ENCODE measurements around the gene ME2.
"Not testable (repeated sequence)": the region's sequence is repeated elsewhere in the genome, so short reads cannot be mapped to it uniquely, and the experiment has no call there.

The ME2 gene

DNA sequence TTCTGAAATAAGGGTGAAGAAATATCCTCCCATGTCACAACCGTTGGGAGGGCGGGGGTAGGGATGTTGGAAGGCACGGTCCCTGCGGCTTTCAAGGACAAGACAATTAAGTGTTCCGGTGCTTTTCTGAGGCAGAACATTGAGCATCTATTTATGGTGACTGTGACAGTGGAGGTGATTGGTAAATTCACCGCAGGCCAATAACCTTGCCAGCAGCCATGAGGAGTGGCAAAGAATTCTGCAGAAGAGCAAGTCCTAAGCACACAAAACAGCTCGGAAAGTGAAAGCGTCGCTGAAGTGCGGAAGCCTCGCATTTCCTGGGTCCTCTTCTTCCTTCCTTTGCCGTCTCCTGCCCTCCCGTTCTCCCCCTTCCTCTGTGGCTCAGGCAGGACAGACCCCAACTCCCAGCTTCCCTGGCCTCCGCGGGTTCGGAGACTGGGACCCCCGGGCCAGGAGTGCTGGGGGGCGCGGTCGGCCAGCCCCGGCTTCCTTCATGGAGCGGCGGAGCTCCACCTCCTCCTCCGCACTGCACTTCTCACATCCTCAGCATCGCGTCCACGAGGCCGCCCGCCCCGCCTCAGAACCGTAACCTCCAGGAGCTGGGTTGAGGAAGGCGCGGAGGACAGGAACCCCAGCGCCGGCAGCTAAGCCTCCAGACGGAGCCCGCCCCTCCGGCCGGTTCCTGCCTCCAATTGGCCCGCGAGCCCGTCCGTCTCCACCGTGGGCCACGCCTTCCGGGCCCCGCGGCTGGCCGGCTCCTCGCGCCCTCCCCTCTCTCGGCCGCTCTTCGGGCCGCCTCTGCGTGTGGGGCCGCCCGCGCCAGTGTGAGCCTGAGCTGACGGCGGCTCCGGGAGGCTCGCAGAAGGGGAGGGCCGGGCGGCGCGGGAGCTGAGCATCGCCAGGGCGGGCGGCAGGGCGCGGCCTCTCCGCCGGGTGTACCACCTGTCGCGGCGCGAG, at the start of gene ME2:
TSS of gene ME2 (plus strand) at position 774 of the 957 bp plus-strand sequence. CDS start 16,703 bp downstream, outside the sequence.
- DNase-seq (ENCODE audit: low read depth, low spot score): peak; percentile 77

DNA sequence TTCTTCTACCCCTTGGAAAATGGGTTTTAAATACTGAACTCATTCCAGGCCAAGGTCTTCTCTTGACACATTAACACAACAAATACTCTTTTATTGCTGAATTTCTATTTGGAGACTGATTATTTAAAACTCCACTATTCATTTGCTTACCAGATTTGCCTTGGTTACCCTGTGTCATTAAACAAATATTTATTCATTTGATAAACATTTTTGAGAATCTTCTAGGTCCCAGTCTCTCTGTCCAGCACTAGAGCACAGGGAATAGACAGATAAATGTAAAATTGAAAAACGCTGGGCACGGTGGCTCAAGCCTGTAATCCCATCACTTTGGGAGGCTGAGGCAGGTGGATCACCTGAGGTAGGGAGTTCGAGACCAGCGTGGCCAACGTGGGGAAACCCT, 49.3 kb upstream of the ME2 start:
- no peak for DNase-seq (ENCODE audit: low read depth, low spot score)

DNA sequence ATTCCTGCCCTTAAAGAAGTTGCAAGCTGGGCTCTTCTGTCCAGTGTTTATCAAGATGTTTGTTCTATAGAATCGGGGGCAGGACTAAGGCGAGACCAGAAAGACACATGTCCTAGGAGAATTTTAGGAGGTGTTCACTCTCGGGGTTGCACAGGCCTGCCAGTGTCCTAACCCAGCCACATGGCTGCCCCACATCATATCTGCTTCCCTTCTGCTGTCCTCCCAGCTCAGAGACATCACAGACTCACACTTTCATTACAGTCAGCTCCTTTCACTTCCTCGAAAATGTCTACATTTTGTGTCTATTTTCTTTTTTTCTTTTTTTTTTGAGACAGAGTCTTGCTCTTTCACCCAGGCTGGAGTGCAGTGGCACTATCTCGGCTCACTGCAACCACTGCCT, 48.4 kb upstream of the ME2 start:
- DNase-seq (ENCODE audit: low read depth, low spot score): no peak

DNA sequence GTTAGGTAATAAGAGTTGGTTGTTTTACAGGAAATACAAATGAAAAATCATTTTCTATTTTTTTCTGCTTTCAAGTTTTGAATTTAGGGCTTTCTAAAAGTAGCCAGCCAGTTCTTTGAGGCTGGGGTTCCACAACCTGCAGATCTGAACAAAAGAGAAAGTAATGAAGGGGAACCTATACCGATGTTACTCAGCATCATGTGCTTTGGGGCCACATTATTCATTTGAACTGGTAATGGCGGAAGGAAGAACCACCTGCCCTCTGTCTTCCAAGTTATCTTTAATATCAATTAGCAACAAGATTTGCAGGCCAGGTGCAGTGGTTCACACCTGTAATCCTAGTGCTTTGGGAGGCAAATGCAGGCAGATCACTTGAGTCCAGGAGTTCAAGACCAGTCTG, 46.2 kb upstream of the ME2 start:
- no peak for DNase-seq (ENCODE audit: low read depth, low spot score)

DNA sequence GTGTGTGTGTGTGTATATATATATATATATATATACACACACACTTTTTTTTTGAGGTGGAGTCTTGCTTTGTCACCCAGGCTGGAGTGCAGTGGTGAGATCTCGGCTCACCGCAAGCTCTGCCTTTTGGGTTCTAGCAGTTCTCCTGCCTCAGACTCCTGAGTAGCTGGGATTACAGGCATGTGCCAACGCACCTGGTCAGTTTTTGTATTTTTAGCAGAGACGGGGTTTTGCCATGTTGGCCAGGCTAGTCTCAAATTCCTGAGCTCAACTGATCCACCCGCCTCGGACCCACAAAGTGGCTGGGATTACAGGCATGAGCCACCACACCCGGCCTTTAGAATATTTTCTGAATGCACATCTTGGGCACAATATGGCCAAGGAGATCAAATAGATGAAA, 45.4 kb upstream of the ME2 start:
- not testable (repeated sequence) for DNase-seq (ENCODE audit: low read depth, low spot score)

DNA sequence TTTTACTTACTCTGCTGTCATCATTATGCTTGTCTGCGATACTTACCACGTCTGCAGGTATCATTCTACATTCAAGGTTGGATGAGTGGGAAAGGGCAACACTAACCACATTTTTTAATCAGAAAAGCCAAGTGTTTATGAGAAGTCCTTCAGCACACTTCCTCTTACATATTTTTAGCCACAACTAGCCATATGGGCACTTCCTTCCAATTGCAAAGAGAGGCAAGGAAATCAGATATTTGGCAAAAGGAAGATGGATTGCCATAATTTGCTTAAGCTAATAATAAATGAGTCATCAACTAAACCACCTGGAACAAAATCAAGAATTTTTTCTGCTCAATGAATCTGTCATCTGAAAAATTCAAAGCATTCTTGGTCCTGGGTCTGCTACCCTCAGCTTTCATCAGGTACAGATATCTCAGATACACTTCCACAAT, 42.4 kb upstream of the ME2 start:
- no peak for DNase-seq (ENCODE audit: low read depth, low spot score)

DNA sequence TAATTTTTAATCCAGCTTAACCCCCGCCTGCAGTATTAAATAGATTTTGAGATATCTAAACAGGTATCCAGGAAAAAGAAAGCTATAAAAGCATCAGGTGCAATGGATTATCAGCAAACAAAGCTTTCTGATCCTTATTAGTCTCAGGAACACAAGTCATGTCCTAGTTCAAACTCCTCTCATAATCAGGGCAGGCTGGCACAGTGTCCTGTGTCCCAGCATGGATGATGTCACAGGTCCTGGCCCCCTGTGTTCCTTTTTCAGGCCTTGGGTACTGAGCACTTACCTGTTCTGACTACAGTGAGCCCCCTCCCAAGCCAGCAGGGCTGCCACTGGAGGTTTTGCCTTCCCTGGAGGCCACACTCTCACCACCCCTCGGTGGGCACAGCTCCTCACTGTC, 39.6 kb upstream of the ME2 start:
- DNase-seq (ENCODE audit: low read depth, low spot score): no peak

DNA sequence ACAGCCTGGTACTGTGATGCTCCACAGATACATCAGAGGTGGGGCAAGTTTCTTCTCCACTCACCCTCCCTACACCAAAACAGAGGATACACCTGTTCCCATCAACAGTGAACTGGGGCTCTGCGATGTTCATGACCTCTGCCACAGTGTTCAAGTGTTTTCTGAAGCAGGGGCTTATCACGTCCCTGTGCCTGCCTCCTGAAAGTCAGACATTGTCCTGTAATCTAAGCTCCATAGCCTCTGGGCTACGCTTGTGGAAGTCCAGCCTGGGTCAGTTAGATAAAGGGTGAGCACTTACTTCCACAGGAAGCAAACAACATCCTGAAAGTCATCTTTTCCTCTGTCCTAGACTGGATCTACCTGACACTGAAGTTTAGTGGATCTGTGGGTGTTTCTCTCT, 38.9 kb upstream of the ME2 start:
- no peak for DNase-seq (ENCODE audit: low read depth, low spot score)

DNA sequence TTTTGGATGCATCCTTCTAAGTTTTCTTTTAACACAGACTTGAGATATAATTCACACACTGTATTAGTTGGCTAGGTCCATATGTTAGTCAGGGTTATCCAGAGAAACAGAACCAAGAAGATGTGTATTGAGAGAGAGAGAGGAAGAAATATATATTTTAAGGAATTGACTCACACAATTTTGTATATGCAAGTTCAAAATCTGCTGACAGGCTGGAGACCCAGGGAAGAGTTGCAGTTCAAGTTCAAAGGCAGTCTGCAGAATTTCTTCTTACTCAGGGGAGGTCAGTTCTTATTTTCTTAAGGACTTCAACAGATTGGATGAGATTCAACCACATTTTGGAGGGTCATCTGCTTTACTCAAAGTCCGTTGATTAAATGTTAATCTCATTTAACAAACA, 36.1 kb upstream of the ME2 start:
- no peak for DNase-seq (ENCODE audit: low read depth, low spot score)

DNA sequence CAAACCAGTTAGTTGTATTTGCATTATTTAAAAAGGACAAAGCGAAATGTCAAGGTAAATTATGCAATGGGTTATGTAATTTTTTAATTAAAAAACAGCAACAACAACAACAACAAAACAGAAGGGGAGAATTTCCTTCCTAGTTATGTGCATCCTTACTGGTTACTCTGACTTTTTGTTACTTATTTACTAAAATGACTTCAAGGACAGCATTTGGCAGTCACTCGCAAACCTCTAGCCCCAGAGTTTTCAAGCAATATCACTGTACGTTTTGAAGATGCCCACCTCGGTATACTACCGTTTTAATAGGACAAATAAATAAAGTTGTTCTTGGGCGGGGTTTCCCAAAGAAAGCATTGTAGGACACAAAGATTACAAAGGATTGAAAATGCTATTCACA, 34.4 kb upstream of the ME2 start:
- DNase-seq (ENCODE audit: low read depth, low spot score): no peak

DNA sequence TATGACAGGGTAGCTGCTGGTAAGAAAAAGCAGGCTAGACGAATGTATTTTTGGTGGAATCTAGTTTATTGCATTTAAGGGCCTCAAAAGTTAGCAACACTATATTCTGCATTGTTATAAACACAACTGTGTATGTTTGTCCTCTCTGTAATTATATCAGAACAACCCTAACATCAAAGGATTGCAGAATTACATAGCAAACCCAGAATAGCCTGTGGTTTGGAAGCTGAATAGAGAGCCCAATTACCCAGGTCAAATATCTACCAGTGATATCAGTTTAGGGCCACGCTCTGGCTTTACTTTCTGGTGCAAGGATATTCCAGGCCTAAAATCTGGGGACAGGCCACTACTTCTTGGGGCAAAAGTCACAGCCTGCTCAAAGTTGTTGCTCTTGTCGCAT, 34.0 kb upstream of the ME2 start:
- DNase-seq (ENCODE audit: low read depth, low spot score): no peak

DNA sequence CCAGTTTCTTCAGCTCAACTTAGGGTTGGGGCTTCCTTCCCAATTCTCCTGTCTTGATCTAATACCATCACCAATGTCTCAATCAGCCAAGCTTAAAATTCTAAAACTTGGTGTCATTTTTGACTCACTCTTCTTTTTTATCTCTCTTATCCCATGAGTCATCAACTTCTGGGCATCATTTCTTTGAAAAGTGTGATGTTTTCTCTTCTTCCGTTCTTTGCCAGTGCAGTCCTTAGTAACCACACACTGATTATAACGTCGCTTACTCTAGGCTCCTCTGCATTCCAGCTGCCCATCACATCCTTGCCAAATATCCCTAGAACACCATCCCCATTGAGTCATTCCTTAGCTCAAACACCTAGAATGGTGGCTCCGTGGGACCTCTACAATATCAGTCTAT, 31.7 kb upstream of the ME2 start:
- no peak for DNase-seq (ENCODE audit: low read depth, low spot score)

DNA sequence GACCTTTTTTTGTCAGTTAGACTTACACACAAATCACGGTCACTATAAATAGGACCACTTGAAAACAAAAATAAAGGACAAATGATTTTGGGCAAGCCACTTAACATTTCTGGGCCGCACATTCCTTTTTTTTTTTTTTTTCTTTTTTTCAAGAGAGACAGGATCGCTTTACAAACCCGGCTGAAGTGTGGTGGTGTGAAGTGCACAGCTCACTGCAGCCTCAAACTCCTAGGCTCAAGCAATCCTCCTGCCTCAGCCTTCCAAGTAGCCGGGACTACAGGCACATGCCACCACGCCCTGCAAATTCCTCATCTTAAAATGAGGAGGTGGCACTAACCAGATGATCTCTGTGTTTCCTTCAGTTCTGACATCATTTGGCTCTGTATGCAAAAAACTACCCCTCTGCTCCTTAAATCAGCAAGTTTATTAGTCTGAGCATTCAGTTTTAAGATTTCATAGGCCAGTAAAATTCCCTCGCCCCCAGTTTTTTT, 30.8 kb upstream of the ME2 start:
- no peak for DNase-seq (ENCODE audit: low read depth, low spot score)

DNA sequence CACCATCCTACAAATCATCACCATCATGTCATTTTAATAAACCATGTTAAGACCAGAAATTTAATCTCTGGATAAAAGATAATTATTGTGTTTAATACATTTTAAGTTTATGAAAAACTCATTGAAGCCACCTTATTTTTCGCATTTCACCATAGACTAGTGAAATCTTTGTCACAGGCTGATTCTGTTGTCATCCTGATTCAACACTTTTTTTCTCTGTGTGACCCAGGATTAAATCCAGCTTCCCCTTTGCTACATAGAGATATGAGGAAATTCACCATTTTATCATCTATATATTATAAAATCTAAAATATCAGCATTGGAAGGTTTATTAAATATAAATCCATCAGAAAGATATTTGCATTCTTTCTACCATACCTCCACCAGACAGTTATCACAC, 29.9 kb upstream of the ME2 start:
- no peak for DNase-seq (ENCODE audit: low read depth, low spot score)

DNA sequence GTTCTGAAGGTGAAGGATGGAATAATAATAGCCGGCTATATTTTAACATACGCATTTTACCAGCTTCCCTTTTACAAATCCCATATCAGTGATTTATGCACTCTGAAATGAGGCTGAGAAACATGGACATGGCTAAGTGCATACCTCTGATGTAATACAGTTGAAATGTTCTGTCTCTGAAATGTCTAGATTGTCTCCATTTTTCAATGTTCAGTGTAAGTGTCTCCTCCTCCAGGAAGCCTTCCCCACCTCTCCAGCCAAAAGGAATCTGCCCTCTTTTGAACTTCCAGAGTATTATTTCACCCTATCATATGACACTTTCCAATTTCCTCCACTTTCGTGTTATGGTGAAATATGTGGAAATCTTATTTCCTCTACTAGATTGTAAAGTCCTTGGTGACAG, 29.5 kb upstream of the ME2 start:
- no peak for DNase-seq (ENCODE audit: low read depth, low spot score)

DNA sequence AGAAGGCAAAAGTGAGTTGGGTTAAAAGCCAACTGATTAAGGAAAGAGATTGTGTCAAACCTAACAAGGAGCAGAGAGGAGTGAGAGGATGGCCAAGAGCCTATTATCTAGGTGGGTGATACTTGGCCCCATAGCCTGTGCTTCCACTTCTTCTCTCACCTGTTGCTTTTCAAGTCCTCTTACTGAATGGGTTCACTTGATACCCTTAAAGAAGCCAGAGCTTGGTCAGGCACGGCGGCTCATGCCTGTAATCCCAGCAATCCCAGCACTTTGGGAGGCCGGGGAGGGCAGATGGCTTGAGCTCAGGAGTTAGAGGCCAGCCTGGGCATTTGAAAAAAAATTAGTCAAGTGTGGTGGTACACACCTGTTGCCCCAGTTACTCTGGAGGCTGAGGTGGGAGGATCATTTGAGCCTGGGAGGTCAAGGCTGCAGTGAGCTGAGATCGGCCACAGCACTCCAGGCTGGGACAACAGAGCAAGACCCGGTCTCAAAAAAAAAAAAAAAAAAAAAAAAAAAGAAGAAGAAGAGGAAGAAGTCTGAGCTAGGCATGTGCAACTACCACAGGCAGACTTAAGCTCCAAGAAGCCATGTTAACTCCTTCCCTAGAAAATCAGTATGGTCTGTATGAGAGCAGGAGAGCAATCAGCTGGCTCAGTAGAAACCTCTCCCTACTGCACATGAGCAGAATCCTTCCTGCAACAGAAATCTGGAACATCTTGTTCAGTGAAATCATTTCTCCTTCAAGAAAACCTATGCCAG, 28.4 kb upstream of the ME2 start:
- no peak for DNase-seq (ENCODE audit: low read depth, low spot score)

DNA sequence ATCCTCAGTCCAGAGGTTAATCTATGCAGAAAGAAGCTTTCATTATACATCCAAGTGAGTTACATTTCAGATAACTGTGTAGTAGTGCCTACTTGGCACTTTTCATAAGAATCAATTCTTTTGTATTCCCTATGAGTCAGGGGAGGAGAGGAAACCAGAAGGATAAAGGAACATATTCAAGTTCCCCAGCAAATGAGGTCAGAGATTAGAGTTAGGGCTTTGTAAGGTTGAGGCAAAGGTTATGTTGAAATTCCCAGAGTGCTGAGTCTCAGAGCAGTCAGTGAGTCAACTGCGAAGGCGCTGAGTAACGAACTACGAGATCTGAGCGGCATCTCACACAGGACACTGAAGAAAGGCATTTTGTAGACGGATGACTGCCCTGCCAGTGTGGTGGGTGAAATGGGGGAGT, 25.1 kb upstream of the ME2 start:
- DNase-seq (ENCODE audit: low read depth, low spot score): no peak

DNA sequence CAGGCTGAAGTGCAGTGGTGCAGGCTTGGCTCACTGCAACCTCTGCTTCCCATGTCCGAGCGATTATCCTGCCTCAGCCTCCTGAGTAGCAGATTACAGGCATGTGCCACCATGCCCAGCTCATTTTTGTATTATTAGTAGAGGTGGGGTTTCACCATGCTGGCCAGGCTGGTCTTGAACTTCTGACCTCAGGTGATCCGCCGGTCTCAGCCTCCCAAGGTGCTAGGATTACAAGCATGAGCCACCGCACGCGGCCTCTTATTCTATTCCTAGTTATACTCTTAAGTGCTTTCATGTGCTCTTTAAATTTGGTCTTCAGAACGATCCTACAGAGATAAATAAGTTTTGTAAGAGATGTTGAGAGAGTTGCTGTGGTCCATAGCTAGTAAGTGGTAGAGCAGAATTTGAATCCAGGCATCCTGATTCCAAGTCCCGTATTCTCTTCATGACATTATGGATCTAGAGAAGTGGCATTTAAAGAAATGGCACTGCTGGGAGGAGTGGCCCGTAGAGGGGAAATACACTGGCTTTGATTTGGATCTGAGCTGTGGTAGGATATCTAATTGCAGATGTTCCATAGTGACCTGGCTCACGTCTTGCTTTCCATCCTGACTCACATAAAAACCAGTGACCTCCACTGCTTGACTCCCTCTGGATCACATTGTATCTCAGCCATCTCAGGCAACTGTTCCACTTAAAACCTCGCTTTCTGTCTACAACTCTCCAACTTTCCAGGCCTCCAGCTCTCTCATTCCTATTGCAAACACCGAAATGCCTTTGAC, 22.8 kb upstream of the ME2 start:
- DNase-seq (ENCODE audit: low read depth, low spot score): no peak

DNA sequence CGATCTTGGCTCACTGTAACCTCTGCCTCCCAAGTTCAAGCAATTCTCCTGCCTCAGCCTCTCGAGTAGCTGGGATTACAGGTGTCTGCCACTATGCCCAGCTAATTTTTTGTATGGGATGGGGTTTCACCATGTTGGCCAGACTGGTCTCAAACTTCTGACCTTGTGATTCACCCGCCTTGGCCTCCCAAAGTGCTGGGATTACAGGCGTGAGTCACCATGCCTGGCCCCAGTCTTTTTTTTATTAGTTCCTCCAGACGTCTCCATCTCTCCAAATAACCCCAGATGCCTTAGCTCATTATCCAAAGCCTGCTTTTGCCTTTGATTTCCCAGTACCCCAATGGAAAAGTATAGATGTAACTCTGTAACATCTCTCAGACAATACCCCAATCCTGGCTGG, 21.8 kb upstream of the ME2 start:
- not testable (repeated sequence) for DNase-seq (ENCODE audit: low read depth, low spot score)

DNA sequence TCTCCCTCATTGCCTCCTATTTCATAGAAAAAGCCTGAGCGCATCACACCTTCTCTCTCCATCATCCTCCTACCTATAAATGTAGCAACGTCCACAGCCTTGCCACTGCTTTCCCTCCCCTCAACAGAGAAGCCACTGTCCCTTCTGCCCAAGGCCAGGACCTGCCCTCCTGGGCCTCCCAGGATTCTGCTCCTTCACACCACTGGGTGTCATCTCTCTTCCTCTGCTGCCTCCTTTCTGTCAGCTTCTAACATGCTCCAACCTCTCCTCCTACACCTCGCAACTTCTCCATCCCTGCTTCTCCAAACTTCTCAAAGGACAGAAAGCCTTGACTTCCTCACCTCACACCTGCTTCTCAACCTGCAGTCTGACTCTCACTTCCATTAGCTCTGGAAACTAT, 21.2 kb upstream of the ME2 start:
- DNase-seq (ENCODE audit: low read depth, low spot score): no peak

DNA sequence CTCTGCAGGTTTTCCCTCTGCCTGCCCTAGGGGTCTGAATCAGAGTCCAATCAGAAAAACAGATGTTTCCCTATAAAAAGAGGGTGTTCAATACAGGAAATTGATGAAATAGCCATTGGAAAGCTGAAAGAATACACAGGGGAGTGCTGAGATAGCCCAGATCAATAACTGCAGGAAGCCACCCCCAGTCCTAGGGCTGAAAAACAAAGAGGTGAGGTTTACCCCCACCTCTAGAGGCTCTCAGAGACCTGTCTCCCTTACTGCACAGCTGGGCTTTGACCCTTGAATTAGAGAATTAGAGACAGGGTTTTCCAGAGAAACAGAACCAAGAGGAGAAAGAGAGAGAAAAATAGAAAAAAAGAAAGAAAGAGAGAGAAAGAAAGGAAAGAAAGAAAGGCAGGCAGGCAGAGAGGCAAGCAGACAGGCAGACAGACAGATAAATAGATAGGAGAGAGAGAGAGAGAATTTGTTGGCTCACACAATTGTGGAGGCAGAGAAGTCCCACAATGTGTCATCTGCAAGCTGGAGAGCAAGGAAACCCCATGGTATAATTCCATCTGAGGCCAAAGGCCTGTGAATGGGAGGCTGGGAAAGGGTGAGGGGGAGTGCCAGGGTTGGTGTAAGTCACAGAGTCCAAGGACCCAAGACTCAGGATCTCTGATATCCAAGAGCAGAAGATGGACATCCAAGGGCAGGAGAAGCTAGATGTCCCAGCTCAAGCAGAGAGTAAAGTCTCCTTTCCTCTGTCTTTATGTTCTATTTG, 18.9 kb upstream of the ME2 start:
- DNase-seq (ENCODE audit: low read depth, low spot score): no peak

All from brain pericyte (primary cell).